ENCODE data around the gene C7orf33. TPM values are rescaled to one million over a fixed set of nuclear protein-coding genes. Genes with fewer than 3 reads are reported as not detected.

C7orf33 gene
- total and polyA plus RNA-seq, 9 of the 15 experiments (the other 6 are each of a cell fraction or from before 2014, with no cell fraction given), result 0.04 TPM; not detected in 8

DNA sequence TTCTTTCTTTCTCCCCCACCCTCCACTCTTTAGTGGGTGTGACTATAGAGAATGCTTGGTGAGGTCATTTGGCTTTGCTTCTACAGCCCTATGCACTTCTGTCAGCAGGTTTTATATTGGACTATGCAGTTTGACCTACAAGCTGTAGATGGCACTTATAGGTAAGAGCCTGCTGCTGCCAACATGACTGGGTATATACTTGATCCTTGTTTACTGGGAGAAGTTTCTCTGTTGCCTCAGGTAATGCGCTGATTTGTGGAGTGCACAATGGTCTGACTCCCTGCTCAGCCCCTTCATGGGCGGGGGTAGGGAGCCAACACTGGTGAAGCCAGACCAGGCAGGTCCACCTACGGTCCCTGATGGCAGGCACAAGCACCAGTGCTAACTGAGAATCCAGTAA lies 33.7 kb upstream of the C7orf33 start:
- Histone ChIP-seq H3K4me2 (ENCODE audit: insufficient read depth, low read length) (no peak overlapping the region), H4K20me1 (replicated peaks; ENCODE audit: control insufficient read depth, insufficient read depth, low read length) (no peaks in the 10 kb centered on the region), H3K9ac (ENCODE audit: insufficient read depth in 1 of 2, low read depth in 2 of 2, low read length in 2 of 2) (no peak overlapping the region), H3K27ac (ENCODE audit: extremely low read depth, low read depth, low read length) (no peak overlapping the region), H3K4me1 (replicated peaks in 1 of 2; ENCODE audit: control insufficient read depth in 2 of 2, insufficient read depth in 2 of 2, low read length in 2 of 2) (no peaks in the 10 kb centered on the region), H3K27me3 (ENCODE audit: control insufficient read depth in 2 of 2, insufficient read depth in 2 of 2, low read length in 2 of 2) (peaks cover 0 to 10% of the 10 kb centered on the region in 2 experiments; a peak in 2 of 5 replicates), H3K79me2 (ENCODE audit: control insufficient read depth, insufficient read depth, low read length) (no peaks in the 10 kb centered on the region), H3K9me3 (replicated peaks; ENCODE audit: control insufficient read depth, insufficient read depth, low read depth, low read length) (no peaks in the 10 kb centered on the region), H3K36me3 (ENCODE audit: control insufficient read depth, insufficient read depth, low read length) (no peaks in the 10 kb centered on the region), H2AFZ (ENCODE audit: low read depth, low read length) (no peak overlapping the region), H3K4me3 (no peak overlapping the region), H3K9me1 (ENCODE audit: control insufficient read depth, insufficient read depth, low read length) (no peaks in the 10 kb centered on the region)
- ChIA-PET POLR2A (interaction anchor here (1.2 kb wide), 1 partner anchor 11 kb away, joined by 3 read pairs; no protein-coding TSS in a partner anchor), CTCF (ENCODE audit: low intra/inter-chr PET ratio) (no interaction called here)
- BruUV-seq (replicated peaks), result no TSS peak
- no peak for FAIRE-seq
- no peak for DNase-seq (ENCODE audit: extremely low read depth in 1 of 4, low spot score in 3 of 4)
- in situ Hi-C loops (cut with MboI), result no loop called here
- 2% methylated on average over 3 of the region's 3 CpGs for WGBS (ENCODE audit: insufficient coverage, low coverage, missing lambda C conversion rate)
- no peak for ATAC-seq
- intact Hi-C loops (cut with micrococcal nuclease), result no loop called here
- TF ChIP-seq MYNN (IDR thresholded peaks at IDR 0.05), result no peak
- no peak for TF ChIP-seq MYNN (CRISPR knock-in tag; IDR thresholded peaks at IDR 0.05)
- no peak for TF ChIP-seq ZNF511 (CRISPR knock-in tag; IDR thresholded peaks at IDR 0.05)
- no peak for TF ChIP-seq CREM (IDR thresholded peaks at IDR 0.05; ENCODE audit: low read depth)

- H3K36me3 ChIP-seq (ENCODE audit: control insufficient read depth, insufficient read depth, low read length), result no peaks in the 10 kb centered on the region
- H3K27ac ChIP-seq (ENCODE audit: extremely low read depth, low read depth, low read length), result no peak overlapping the region
- no peak overlapping the region for H3K4me2 ChIP-seq (ENCODE audit: insufficient read depth, low read length)
- intact Hi-C loops (cut with micrococcal nuclease) (no loop called here), in situ Hi-C loops (cut with MboI) (no loop called here)
- CTCF ChIA-PET (ENCODE audit: low intra/inter-chr PET ratio), result no interaction called here
- no peaks in the 10 kb centered on the region for H3K79me2 ChIP-seq (ENCODE audit: control insufficient read depth, insufficient read depth, low read length)
- no peak for FAIRE-seq
- TF ChIP-seq ZNF165 (CRISPR knock-in tag; IDR thresholded peaks at IDR 0.05; ENCODE audit: borderline replicate concordance), result no peak
- TF ChIP-seq, protein P1, sequence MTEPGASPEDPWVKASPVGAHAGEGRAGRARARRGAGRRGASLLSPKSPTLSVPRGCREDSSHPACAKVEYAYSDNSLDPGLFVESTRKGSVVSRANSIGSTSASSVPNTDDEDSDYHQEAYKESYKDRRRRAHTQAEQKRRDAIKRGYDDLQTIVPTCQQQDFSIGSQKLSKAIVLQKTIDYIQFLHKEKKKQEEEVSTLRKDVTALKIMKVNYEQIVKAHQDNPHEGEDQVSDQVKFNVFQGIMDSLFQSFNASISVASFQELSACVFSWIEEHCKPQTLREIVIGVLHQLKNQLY (CRISPR knock-in tag; conservative IDR thresholded peaks at IDR 0.05), result no peak
- no peak for TF ChIP-seq EGR1 (conservative IDR thresholded peaks at IDR 0.05)
- TF ChIP-seq ZNF133 (CRISPR knock-in tag; IDR thresholded peaks at IDR 0.05), result no peak
- TF ChIP-seq ZNF121 (CRISPR knock-in tag; conservative IDR thresholded peaks at IDR 0.05), result no peak
- no peak for TF ChIP-seq NFE2L1 (tag; IDR thresholded peaks at IDR 0.05; ENCODE audit: borderline replicate concordance, low read depth)
- H3K9ac ChIP-seq (ENCODE audit: insufficient read depth in 1 of 2, low read depth in 2 of 2, low read length in 2 of 2), result no peak overlapping the region
- no peak overlapping the region for H2AFZ ChIP-seq (ENCODE audit: low read depth, low read length)
- H3K9me1 ChIP-seq (ENCODE audit: control insufficient read depth, insufficient read depth, low read length), result no peaks in the 10 kb centered on the region
- 0% methylated on average over 1 of the region's 1 CpG for WGBS (ENCODE audit: insufficient coverage, low coverage, missing lambda C conversion rate)
- no peak for ATAC-seq
- POLR2A ChIA-PET, result no interaction called here
- H3K4me1 ChIP-seq (replicated peaks in 1 of 2; ENCODE audit: control insufficient read depth in 2 of 2, insufficient read depth in 2 of 2, low read length in 2 of 2), result no peaks in the 10 kb centered on the region; a peak in 1 of 5 replicates
- no peaks in the 10 kb centered on the region for H4K20me1 ChIP-seq (replicated peaks; ENCODE audit: control insufficient read depth, insufficient read depth, low read length)
- H3K27me3 ChIP-seq (ENCODE audit: control insufficient read depth in 2 of 2, insufficient read depth in 2 of 2, low read length in 2 of 2), result peaks cover 0 to 10% of the 10 kb centered on the region in 2 experiments; a peak in 2 of 5 replicates
- no peak overlapping the region for H3K4me3 ChIP-seq
- no TSS peak for BruUV-seq (replicated peaks)
- no peak for DNase-seq (ENCODE audit: extremely low read depth in 1 of 4, low spot score in 3 of 4)
- H3K9me3 ChIP-seq (replicated peaks; ENCODE audit: control insufficient read depth, insufficient read depth, low read depth, low read length), result no peaks in the 10 kb centered on the region
Observed at GRCh38 chr7:148558914-148559313, 31.7 kb upstream of the C7orf33 start.
